Measurements from ENCODE around the gene EPS8. TPM values are rescaled to one million over a fixed set of nuclear protein-coding genes. Genes with fewer than 3 reads are reported as not detected.

The EPS8 gene
- polyA plus RNA-seq, 1 experiment, result 69.9 TPM

- Histone ChIP-seq H3K4me3 (ENCODE audit: low read depth, low read length) (no peak overlapping the region), H3K27ac (ENCODE audit: low read depth, low read length) (no peak overlapping the region), H3K9me3 (ENCODE audit: control insufficient read depth, insufficient read depth, low read length) (no peaks in the 10 kb centered on the region), H3K27me3 (ENCODE audit: control insufficient read depth, insufficient read depth, low read length) (no peaks in the 10 kb centered on the region)
- POLR2A ChIA-PET, result no interaction called here
- TF ChIP-seq CTCF (IDR thresholded peaks at IDR 0.05; ENCODE audit: low read depth, low read length), result no peak
- DNase-seq (ENCODE audit: low read depth, low spot score), result no peak
- CTCF ChIA-PET, result no interaction called here
These were observed 81.5 kb downstream of the EPS8 start for GRCh38 chr12:15707516-15708199.

- Histone ChIP-seq H3K9me3 (ENCODE audit: control insufficient read depth, insufficient read depth, low read length) (no peaks in the 10 kb centered on the region), H3K27me3 (ENCODE audit: control insufficient read depth, insufficient read depth, low read length) (no peaks in the 10 kb centered on the region), H3K4me3 (ENCODE audit: low read depth, low read length) (no peak overlapping the region), H3K27ac (ENCODE audit: low read depth, low read length) (no peak overlapping the region)
- ChIA-PET POLR2A (no interaction called here), CTCF (interaction anchor here (1.2 kb wide), 1 partner anchor 122 kb away, joined by 4 read pairs; no protein-coding TSS in a partner anchor)
- no peak for DNase-seq (ENCODE audit: low read depth, low spot score)
- TF ChIP-seq CTCF (IDR thresholded peaks at IDR 0.05; ENCODE audit: low read depth, low read length), result no peak
These were observed 83.0 kb downstream of the EPS8 start for GRCh38 chr12:15706010-15706676.

- Histone ChIP-seq H3K27me3 (ENCODE audit: control insufficient read depth, insufficient read depth, low read length) (no peaks in the 10 kb centered on the region), H3K4me3 (ENCODE audit: low read depth, low read length) (no peak overlapping the region), H3K27ac (ENCODE audit: low read depth, low read length) (no peak overlapping the region), H3K9me3 (ENCODE audit: control insufficient read depth, insufficient read depth, low read length) (no peaks in the 10 kb centered on the region)
- ChIA-PET CTCF (interaction anchor here (1.2 kb wide), 1 partner anchor 121 kb away, joined by 4 read pairs; no protein-coding TSS in a partner anchor), POLR2A (no interaction called here)
- no peak for TF ChIP-seq CTCF (IDR thresholded peaks at IDR 0.05; ENCODE audit: low read depth, low read length)
- no peak for DNase-seq (ENCODE audit: low read depth, low spot score)
These were observed 83.6 kb downstream of the EPS8 start for GRCh38 chr12:15705606-15706005.

DNA sequence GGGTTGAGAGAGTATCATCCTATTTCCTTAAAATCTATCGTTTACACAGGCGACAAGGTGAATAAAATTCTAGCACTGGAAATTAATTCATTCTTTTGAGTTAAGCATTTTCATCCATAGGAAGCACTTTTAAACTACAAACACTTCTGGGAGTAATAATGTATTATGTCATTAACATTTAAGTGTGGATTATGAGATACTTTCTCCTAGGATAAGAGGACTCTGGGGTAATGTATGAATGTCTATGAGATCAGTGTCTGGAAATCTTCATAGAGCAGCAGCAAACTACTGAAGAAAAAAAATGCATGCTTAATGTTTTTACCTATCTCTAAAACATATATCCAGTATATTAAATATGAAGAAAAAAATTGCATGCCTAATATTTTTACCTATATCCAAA, 86.9 kb downstream of the EPS8 start:
- no peak overlapping the region for H3K4me3 ChIP-seq (ENCODE audit: low read depth, low read length)
- no peak overlapping the region for H3K27ac ChIP-seq (ENCODE audit: low read depth, low read length)
- CTCF ChIA-PET, result no interaction called here
- POLR2A ChIA-PET, result no interaction called here
- no peaks in the 10 kb centered on the region for H3K9me3 ChIP-seq (ENCODE audit: control insufficient read depth, insufficient read depth, low read length)
- no peak for TF ChIP-seq CTCF (IDR thresholded peaks at IDR 0.05; ENCODE audit: low read depth, low read length)
- DNase-seq (ENCODE audit: low read depth, low spot score), result no peak
- H3K27me3 ChIP-seq (ENCODE audit: control insufficient read depth, insufficient read depth, low read length), result no peaks in the 10 kb centered on the region

GRCh38 chr12:15701631-15702156, 87.5 kb downstream of the EPS8 start:
- TF ChIP-seq CTCF (IDR thresholded peaks at IDR 0.05; ENCODE audit: low read depth, low read length), result no peak
- Histone ChIP-seq H3K27ac (ENCODE audit: low read depth, low read length) (no peak overlapping the region), H3K9me3 (ENCODE audit: control insufficient read depth, insufficient read depth, low read length) (no peaks in the 10 kb centered on the region), H3K27me3 (ENCODE audit: control insufficient read depth, insufficient read depth, low read length) (no peaks in the 10 kb centered on the region), H3K4me3 (ENCODE audit: low read depth, low read length) (no peak overlapping the region)
- no peak for DNase-seq (ENCODE audit: low read depth, low spot score)
- ChIA-PET POLR2A (no interaction called here), CTCF (no interaction called here)
